Uterus (tissue), 2 donors: ENCODE data around the gene MEGF9.

ENCODE experiments used
- CTCF ChIP-seq, 4 experiments: fragments of 200-600 bp in 2 of 4; fragments of 450-650 bp in 2 of 4; sonication (generic) in 2 of 4; IDR thresholded peaks; one replicate each; pipeline ENCODE4 v1.5.1; 2016 to 2019; ENCODE audit warnings: antibody characterized with exemption in 4 of 4, mild to moderate bottlenecking in 2 of 4, moderate library complexity in 1 of 4
- POLR2A ChIP-seq, 2 donors: fragments of 450-650 bp; IDR thresholded peaks; one replicate each; pipeline ENCODE4 v1.6.1; 2016; ENCODE audit warnings: antibody characterized with exemption in 2 of 2, mild to moderate bottlenecking in 1 of 2, moderate library complexity in 1 of 2

GRCh38 chr9:120654272-120654671, 60.0 kb downstream of the MEGF9 start:
- TF ChIP-seq CTCF (IDR thresholded peaks at IDR 0.05) (no peak), POLR2A (IDR thresholded peaks at IDR 0.05) (no peak)
